ENCODE measurements around the gene OR13A1.

DNA sequence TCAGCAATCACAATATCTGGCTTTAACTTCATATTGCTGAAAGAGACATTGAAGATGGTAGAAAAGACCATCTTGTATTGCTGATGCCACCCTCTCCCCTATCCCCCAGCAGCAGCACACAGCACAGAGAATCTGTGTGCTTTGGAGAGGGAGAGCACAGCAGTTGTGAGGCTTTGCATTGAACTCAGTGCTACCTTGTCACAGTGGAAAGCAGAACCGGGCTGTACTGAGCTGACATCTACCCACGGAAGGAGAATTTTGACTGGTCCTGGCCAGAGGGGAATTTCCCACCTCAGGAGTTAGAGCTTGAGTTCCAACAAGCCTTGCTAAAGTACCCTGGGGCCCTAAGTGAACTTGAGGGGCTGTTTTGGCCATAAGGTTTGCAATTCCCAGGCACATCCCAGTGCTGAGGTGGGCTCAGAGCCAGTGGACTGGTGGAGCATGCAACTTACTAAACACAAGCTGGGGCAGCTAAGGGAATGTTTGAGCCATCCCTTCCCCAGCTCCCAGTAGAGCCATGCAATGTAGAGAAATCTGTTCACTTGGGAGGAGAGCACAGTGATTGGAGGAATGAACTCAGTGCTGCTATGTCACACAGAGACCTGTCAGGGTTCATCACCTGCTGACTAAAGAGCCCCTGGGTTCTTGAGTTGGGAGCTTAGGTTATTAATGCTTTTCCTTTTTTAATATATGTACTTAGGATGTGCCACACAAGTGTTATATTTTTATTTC is 62.1 kb downstream of the OR13A1 start:
- no peak for TF ChIP-seq CEBPB (IDR thresholded peaks at IDR 0.05)
- TF ChIP-seq, protein P1, sequence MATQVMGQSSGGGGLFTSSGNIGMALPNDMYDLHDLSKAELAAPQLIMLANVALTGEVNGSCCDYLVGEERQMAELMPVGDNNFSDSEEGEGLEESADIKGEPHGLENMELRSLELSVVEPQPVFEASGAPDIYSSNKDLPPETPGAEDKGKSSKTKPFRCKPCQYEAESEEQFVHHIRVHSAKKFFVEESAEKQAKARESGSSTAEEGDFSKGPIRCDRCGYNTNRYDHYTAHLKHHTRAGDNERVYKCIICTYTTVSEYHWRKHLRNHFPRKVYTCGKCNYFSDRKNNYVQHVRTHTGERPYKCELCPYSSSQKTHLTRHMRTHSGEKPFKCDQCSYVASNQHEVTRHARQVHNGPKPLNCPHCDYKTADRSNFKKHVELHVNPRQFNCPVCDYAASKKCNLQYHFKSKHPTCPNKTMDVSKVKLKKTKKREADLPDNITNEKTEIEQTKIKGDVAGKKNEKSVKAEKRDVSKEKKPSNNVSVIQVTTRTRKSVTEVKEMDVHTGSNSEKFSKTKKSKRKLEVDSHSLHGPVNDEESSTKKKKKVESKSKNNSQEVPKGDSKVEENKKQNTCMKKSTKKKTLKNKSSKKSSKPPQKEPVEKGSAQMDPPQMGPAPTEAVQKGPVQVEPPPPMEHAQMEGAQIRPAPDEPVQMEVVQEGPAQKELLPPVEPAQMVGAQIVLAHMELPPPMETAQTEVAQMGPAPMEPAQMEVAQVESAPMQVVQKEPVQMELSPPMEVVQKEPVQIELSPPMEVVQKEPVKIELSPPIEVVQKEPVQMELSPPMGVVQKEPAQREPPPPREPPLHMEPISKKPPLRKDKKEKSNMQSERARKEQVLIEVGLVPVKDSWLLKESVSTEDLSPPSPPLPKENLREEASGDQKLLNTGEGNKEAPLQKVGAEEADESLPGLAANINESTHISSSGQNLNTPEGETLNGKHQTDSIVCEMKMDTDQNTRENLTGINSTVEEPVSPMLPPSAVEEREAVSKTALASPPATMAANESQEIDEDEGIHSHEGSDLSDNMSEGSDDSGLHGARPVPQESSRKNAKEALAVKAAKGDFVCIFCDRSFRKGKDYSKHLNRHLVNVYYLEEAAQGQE (IDR thresholded peaks at IDR 0.05; ENCODE audit: low read depth), result no peak
- no peak for TF ChIP-seq TEAD4 (IDR thresholded peaks at IDR 0.05)
- no peak for TF ChIP-seq FOXM1 (IDR thresholded peaks at IDR 0.05; ENCODE audit: borderline replicate concordance, low read depth)

All from Ishikawa (cell line).